Activated CD8-positive, alpha-beta memory T cell treated with anti-CD3 and anti-CD28 coated beads, Interleukin-2, amount 50 U/mL, for 24 hours (primary cell): ENCODE results near the gene DNAI2.
A peak's percentile ranks its signal among the peaks of the same experiment; 100 is the strongest.

Source experiments
- DNase-seq: peaks from one replicate; pipeline ENCODE4 v3.0.0-alpha.2; 2020; ENCODE audit errors: extremely low read depth

The DNAI2 gene

GRCh38 chr17:74339537-74340195 lies 65.6 kb downstream of the DNAI2 start:
- DNase-seq: no peak

GRCh38 chr17:74340470-74341023 lies 66.5 kb downstream of the DNAI2 start:
- DNase-seq: no peak

- no peak for DNase-seq
Observed at GRCh38 chr17:74342224-74342623, 68.2 kb downstream of the DNAI2 start.

- DNase-seq: no peak
Observed at GRCh38 chr17:74343121-74343520, 69.1 kb downstream of the DNAI2 start.

GRCh38 chr17:74343526-74344284 lies 69.7 kb downstream of the DNAI2 start:
- DNase-seq: no peak

- DNase-seq: no peak
Observed at GRCh38 chr17:74344658-74345057, 70.6 kb downstream of the DNAI2 start.

GRCh38 chr17:74345433-74346241 lies 71.6 kb downstream of the DNAI2 start:
- DNase-seq: no peak

GRCh38 chr17:74347646-74348045 lies 73.6 kb downstream of the DNAI2 start:
- no peak for DNase-seq

GRCh38 chr17:74349120-74349519 lies 75.1 kb downstream of the DNAI2 start:
- no peak for DNase-seq

- DNase-seq: no peak
Observed at GRCh38 chr17:74350486-74350885, 76.5 kb downstream of the DNAI2 start.

GRCh38 chr17:74351552-74352210 lies 77.6 kb downstream of the DNAI2 start:
- DNase-seq: no peak

GRCh38 chr17:74353446-74354060 lies 79.5 kb downstream of the DNAI2 start:
- no peak for DNase-seq

- peak; percentile 9 for DNase-seq
Observed at GRCh38 chr17:74354123-74354522, 80.1 kb downstream of the DNAI2 start.

GRCh38 chr17:74354561-74354960 lies 80.5 kb downstream of the DNAI2 start:
- no peak for DNase-seq

- DNase-seq: no peak
Observed at GRCh38 chr17:74355065-74355464, 81.0 kb downstream of the DNAI2 start.

- DNase-seq: no peak
Observed at GRCh38 chr17:74356646-74357465, 82.8 kb downstream of the DNAI2 start.

- DNase-seq: no peak
Observed at GRCh38 chr17:74357466-74357809, 83.4 kb downstream of the DNAI2 start.

GRCh38 chr17:74358697-74359096 lies 84.7 kb downstream of the DNAI2 start:
- DNase-seq: no peak

GRCh38 chr17:74359916-74360315 lies 85.9 kb downstream of the DNAI2 start:
- no peak for DNase-seq

GRCh38 chr17:74360899-74361229 lies 86.8 kb downstream of the DNAI2 start:
- DNase-seq: no peak
